ENCODE data around the gene PLPP4.

GRCh38 chr10:120583424-120584108 is 126.5 kb downstream of the PLPP4 start:
- no peak for TF ChIP-seq POLR2A (IDR thresholded peaks at IDR 0.05)
- no peak for TF ChIP-seq CTCF (IDR thresholded peaks at IDR 0.05)
